PC-3 (cell line): ENCODE measurements around the gene PODXL2. TPM values are rescaled to one million over a fixed set of nuclear protein-coding genes. Genes with fewer than 3 reads are reported as not detected.

Experiments
- ATAC-seq: fragments of 200-7000 bp; cut with Tn5 transposase; 2 replicates; pipeline ENCODE4 v1.9.1; 2020; ENCODE audit warnings: mild to moderate bottlenecking, moderate library complexity
- BruUV-seq: library from RNA; stranded (reverse); fragments of 400-500 nt; replicated peaks from 2 replicates; lab custom pipeline; 2021; lab: Mats Ljungman, UMichigan
- CTCF ChIA-PET: fragments of 300-600 bp; sonication (Branson Sonifier 250); formaldehyde crosslinking; loops from one replicate; lab custom pipeline; 2022; ENCODE audit warnings: antibody characterized with exemption; lab: Charles Lee
- POLR2A ChIA-PET: fragments of 300-600 bp; sonication (Branson Sonifier 250); formaldehyde crosslinking; loops from one replicate; lab custom pipeline; 2022; ENCODE audit warnings: antibody characterized with exemption; ENCODE audit not compliant: unreplicated experiment; lab: Charles Lee
- DNase-seq: peaks from one replicate; pipeline ENCODE4 v3.0.0-alpha.2; 2015
- H2AFZ ChIP-seq: fragments of 300-600 bp; sonication (generic); 2 replicates; pipeline ENCODE4 v1.6.0; 2016; ENCODE audit warnings: antibody characterized with exemption, low read length
- H3F3A ChIP-seq: fragments of 300-600 bp; sonication (generic); one replicate; pipeline ENCODE4 v1.6.0; 2017; ENCODE audit warnings: antibody characterized with exemption, low read length, control low read depth, mild to moderate bottlenecking; ENCODE audit not compliant: unreplicated experiment
- H3K27ac ChIP-seq: fragments of 300-600 bp; sonication (generic); 2 replicates; pipeline ENCODE4 v1.5.1; 2016; ENCODE audit warnings: mild to moderate bottlenecking, low read length
- H3K27me3 ChIP-seq: fragments of 300-600 bp; sonication (generic); 2 replicates; pipeline ENCODE4 v1.6.1; 2016; ENCODE audit warnings: low read length, mixed read lengths
- H3K36me3 ChIP-seq: fragments of 300-600 bp; sonication (generic); 2 replicates; pipeline ENCODE4 v1.6.1; 2016; ENCODE audit warnings: low read depth, mixed run types, low read length, mixed read lengths
- H3K4me1 ChIP-seq: fragments of 300-600 bp; sonication (generic); 2 replicates; pipeline ENCODE4 v1.5.1; 2016; ENCODE audit warnings: low read length; ENCODE audit not compliant: insufficient read depth
- H3K4me2 ChIP-seq: fragments of 300-600 bp; sonication (generic); 2 replicates; pipeline ENCODE4 v1.6.0; 2016; ENCODE audit warnings: low read length
- H3K4me3 ChIP-seq: fragments of 300-600 bp; sonication (generic); 2 replicates; pipeline ENCODE4 v1.5.1; 2016; ENCODE audit warnings: mild to moderate bottlenecking, low read length, mixed read lengths
- H3K79me2 ChIP-seq: fragments of 300-600 bp; sonication (generic); 2 replicates; pipeline ENCODE4 v1.6.1; 2017; ENCODE audit warnings: low read length, mixed read lengths
- H3K9ac ChIP-seq: fragments of 300-600 bp; sonication (generic); 2 replicates; pipeline ENCODE4 v1.6.0; 2016; ENCODE audit warnings: mild to moderate bottlenecking, low read length
- H3K9me2 ChIP-seq: fragments of 300-600 bp; sonication (generic); replicated peaks from 2 replicates; pipeline ENCODE4 v1.6.1; 2016; ENCODE audit warnings: mixed run types, low read length, mixed read lengths
- H3K9me3 ChIP-seq: fragments of 300-600 bp; sonication (generic); 2 replicates; pipeline ENCODE4 v1.6.1; 2016; ENCODE audit warnings: low read length, mixed read lengths
- H4K20me1 ChIP-seq: fragments of 300-600 bp; sonication (generic); 2 replicates; pipeline ENCODE4 v1.6.1; 2016; ENCODE audit warnings: low read length, mixed read lengths
- CTCF ChIP-seq: fragments of 300-600 bp; sonication (generic); conservative IDR thresholded peaks from 2 replicates; pipeline ENCODE4 v1.5.1; 2017; ENCODE audit warnings: antibody characterized with exemption, low read depth, mild to moderate bottlenecking, low read length
- EZH2 ChIP-seq: fragments of 300-600 bp; sonication (generic); IDR thresholded peaks from one replicate; pipeline ENCODE4 v1.6.1; 2017; ENCODE audit warnings: antibody characterized with exemption, mild to moderate bottlenecking, low read length; ENCODE audit not compliant: unreplicated experiment
- EZH2phosphoT487 ChIP-seq: fragments of 300-600 bp; sonication (generic); IDR thresholded peaks from 2 replicates; pipeline ENCODE4 v1.6.1; 2018; ENCODE audit warnings: mild to moderate bottlenecking, antibody characterized with exemption, low read length, borderline replicate concordance
- intact Hi-C: fragments of 100-400 bp; cut with micrococcal nuclease; formaldehyde crosslinking; loops from 2 replicates; pipeline ENCODE4 v1.9.0; 2023
- total RNA-seq: library from RNA; depleted of rRNA; stranded (reverse); fragments of >200 nt; gene quantifications from 2 replicates; pipeline ENCODE4 v1.2.3, GENCODE V29; 2014

Gene PODXL2
- total RNA-seq, 1 experiment from 2014 or later, result 32.4 TPM

GRCh38 chr3:127693336-127693843 is 64.4 kb downstream of the PODXL2 start:
- Histone ChIP-seq H3K9ac (no peak overlapping the region), H3F3A (no peaks in the 10 kb centered on the region), H3K9me3 (no peaks in the 10 kb centered on the region), H4K20me1 (no peaks in the 10 kb centered on the region), H3K36me3 (no peaks in the 10 kb centered on the region), H3K4me2 (no peak overlapping the region), H3K79me2 (no peaks in the 10 kb centered on the region), H3K27me3 (no peaks in the 10 kb centered on the region), H3K9me2 (no peaks in the 10 kb centered on the region), H3K4me1 (peaks cover 36% of the 10 kb centered on the region), H3K27ac (no peak overlapping the region), H3K4me3 (no peak overlapping the region), H2AFZ (no peak overlapping the region)
- ChIA-PET POLR2A (no interaction called here), CTCF (no interaction called here)
- DNase-seq, result no peak
- BruUV-seq, result no TSS peak
- no peak for TF ChIP-seq EZH2phosphoT487
- no peak for TF ChIP-seq EZH2
- TF ChIP-seq CTCF, result no peak
- no peak for ATAC-seq
- intact Hi-C loops, result loop anchor here (5.0 to 10.0 kb wide), 2 partner anchors 99 to 174 kb away; partner anchors contain the start of genes MCM2 and TPRA1

DNA sequence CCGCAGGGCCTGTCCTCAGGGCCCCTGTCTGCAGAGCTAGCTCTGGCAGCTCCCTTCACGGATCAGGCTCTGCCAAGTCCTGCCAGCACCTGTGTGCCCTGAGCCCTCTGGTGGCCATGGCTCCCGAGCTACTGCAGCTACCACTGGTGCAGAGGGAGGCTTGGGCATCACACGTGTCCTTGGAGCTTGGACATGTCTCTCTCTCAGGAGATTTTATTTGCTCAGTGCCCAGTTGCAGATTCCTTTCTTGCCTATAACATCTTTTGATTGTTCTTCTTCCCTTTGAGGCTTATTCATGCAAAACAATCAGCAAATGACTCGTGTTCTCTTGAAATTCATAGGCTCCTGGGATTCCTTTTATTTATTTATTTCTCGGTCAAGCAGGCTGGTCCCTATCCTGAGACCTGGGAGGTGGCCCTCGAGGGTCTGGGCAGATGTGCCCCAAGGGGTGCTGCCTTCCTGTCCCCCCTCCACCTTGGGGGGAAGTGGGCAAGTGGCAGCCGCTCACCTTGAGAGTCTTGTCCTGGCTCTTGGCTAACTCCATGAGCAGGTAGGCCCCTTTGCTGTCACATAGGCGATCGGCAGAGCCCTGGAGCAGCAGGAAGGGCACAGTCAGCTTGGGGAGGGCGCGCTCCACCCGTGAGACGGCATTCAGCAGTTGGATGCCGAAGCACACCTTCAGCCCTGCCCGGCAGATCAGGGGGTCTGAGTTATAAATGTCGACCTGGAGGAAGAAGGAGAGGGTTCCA is 65.7 kb downstream of the PODXL2 start:
- Histone ChIP-seq H3K27me3 (no peaks in the 10 kb centered on the region), H3K27ac (peak overlapping the region; percentile 9; the same call in 1 of the 2 replicates), H3F3A (no peaks in the 10 kb centered on the region), H3K9ac (no peak overlapping the region), H2AFZ (no peak overlapping the region), H4K20me1 (no peaks in the 10 kb centered on the region), H3K9me3 (no peaks in the 10 kb centered on the region), H3K4me1 (peaks cover 44% of the 10 kb centered on the region), H3K36me3 (no peaks in the 10 kb centered on the region), H3K79me2 (no peaks in the 10 kb centered on the region), H3K4me2 (no peak overlapping the region), H3K9me2 (no peaks in the 10 kb centered on the region), H3K4me3 (no peak overlapping the region)
- ATAC-seq (peak; percentile 44), DNase-seq (peak; percentile 72)
- POLR2A ChIA-PET, result interaction anchor here (0.6 to 0.7 kb wide), 3 partner anchors 42 to 273 kb away, joined by 3 to 6 read pairs (median 3); no protein-coding TSS in a partner anchor
- CTCF ChIA-PET, result interaction anchor here (0.5 to 1.0 kb wide), 5 partner anchors 11 to 265 kb away, joined by 3 to 8 read pairs (median 3); no protein-coding TSS in a partner anchor
- peak; percentile 61 for TF ChIP-seq CTCF
- no peak for TF ChIP-seq EZH2phosphoT487
- intact Hi-C loops, result loop anchor here (1.0 to 10.0 kb wide), 4 partner anchors 100 to 268 kb away; partner anchors contain the start of genes MCM2 and TPRA1
- no TSS peak for BruUV-seq
